GM12878 (cell line): ENCODE data around the gene PPP1R15A. TPM values are rescaled to one million over a fixed set of nuclear protein-coding genes. Genes with fewer than 3 reads are reported as not detected.
A peak's percentile ranks its signal among the peaks of the same experiment; 100 is the strongest.

Experiments
- ATAC-seq: fragments of 200-7000 bp; cut with Tn5 transposase; 3 replicates; pipeline ENCODE4 v1.9.1; 2020; ENCODE audit warnings: mild to moderate bottlenecking, moderate library complexity
- BruUV-seq: library from RNA; stranded (reverse); fragments of 400-500 nt; replicated peaks from 2 replicates; lab custom pipeline; 2021; lab: Mats Ljungman, UMichigan
- CTCF ChIA-PET: fragments of 300-600 bp; sonication (Branson Sonifier 250); formaldehyde crosslinking; extraction: SDS; loops from one replicate; lab custom pipeline; 2021; ENCODE audit warnings: inconsistent platforms; lab: Yijun Ruan, JAX
- POLR2A ChIA-PET: fragments of 350-600 bp; formaldehyde crosslinking; extraction: SDS; loops from one replicate; lab custom pipeline; 2021; ENCODE audit warnings: inconsistent platforms; lab: Charles Lee
- RAD21 ChIA-PET: fragments of 300-600 bp; sonication (Branson Sonifier 250); formaldehyde crosslinking; loops from one replicate; lab custom pipeline; 2023; ENCODE audit warnings: antibody characterized with exemption; ENCODE audit not compliant: unreplicated experiment; lab: Charles Lee
- SMC1A ChIA-PET: fragments of 300-600 bp; sonication (Branson Sonifier 250); formaldehyde crosslinking; loops from one replicate; lab custom pipeline; 2023; ENCODE audit not compliant: unreplicated experiment, uncharacterized antibody; lab: Charles Lee
- DNase-seq: peaks from one replicate; pipeline ENCODE4 v3.0.0-alpha.2; 2011; ENCODE audit warnings: low read depth, low spot score
- FAIRE-seq: peaks from 3 replicates; lab custom pipeline; 2011; peaks lifted over from hg19 to GRCh38; lab: Jason Lieb, UNC
- H2AFZ ChIP-seq: 2 replicates; pipeline ENCODE4 v1.6.0; 2011; ENCODE audit warnings: low read depth, low read length, control low read depth; ENCODE audit not compliant: control insufficient read depth
- H3K27ac ChIP-seq: 2 replicates; pipeline ENCODE4 v1.5.1; 2011; ENCODE audit warnings: control low read depth; ENCODE audit not compliant: control insufficient read depth, insufficient read depth
- H3K27me3 ChIP-seq, 2 experiments: replicated peaks in 1 of 2; 2 replicates each; pipeline versions ENCODE4 v1.6.0 to v1.6.1; 2011; ENCODE audit warnings: low read length in 1 of 2; ENCODE audit not compliant: control insufficient read depth in 2 of 2, insufficient read depth in 2 of 2
- H3K36me3 ChIP-seq, 2 experiments: 2 replicates each; pipeline ENCODE4 v1.5.1; 2011; ENCODE audit warnings: low read length in 1 of 2; ENCODE audit not compliant: control insufficient read depth in 2 of 2, insufficient read depth in 2 of 2
- H3K4me1 ChIP-seq: 2 replicates; pipeline ENCODE4 v1.6.1; 2011; ENCODE audit warnings: mild to moderate bottlenecking, low read length, moderate library complexity, mixed read lengths; ENCODE audit not compliant: control insufficient read depth, insufficient read depth
- H3K4me2 ChIP-seq: 2 replicates; pipeline ENCODE4 v1.6.0; 2011; ENCODE audit warnings: control low read depth; ENCODE audit not compliant: control insufficient read depth, insufficient read depth
- H3K4me3 ChIP-seq: fragments of 200-600 bp; sonication (generic); 2 replicates; pipeline ENCODE4 v1.5.1; 2016
- H3K79me2 ChIP-seq: 2 replicates; pipeline ENCODE4 v1.6.0; 2011; ENCODE audit warnings: low read length; ENCODE audit not compliant: control insufficient read depth, insufficient read depth
- H3K9ac ChIP-seq: 2 replicates; pipeline ENCODE4 v1.8.0; 2011; ENCODE audit warnings: low read length, control low read depth, mixed read lengths; ENCODE audit not compliant: control insufficient read depth, insufficient read depth
- H3K9me3 ChIP-seq: replicated peaks from 3 replicates; pipeline ENCODE4 v1.5.1; 2011; ENCODE audit warnings: mild to moderate bottlenecking, low read length; ENCODE audit not compliant: control insufficient read depth, insufficient read depth
- H4K20me1 ChIP-seq: 2 replicates; pipeline ENCODE4 v1.6.0; 2011; ENCODE audit not compliant: control insufficient read depth, insufficient read depth
- BCL3 ChIP-seq: IDR thresholded peaks from 2 replicates; pipeline ENCODE4 v1.6.1; 2011; ENCODE audit warnings: borderline replicate concordance, low read depth, mild to moderate bottlenecking, moderate library complexity, low read length; ENCODE audit not compliant: insufficient read depth, poor library complexity, severe bottlenecking
- EP300 ChIP-seq, 2 experiments: fragments of 150-350 bp in 1 of 2; IDR thresholded peaks; 2 replicates each; pipeline ENCODE4 v1.6.1; 2011 to 2012; ENCODE audit warnings: low read depth in 2 of 2, low read length in 2 of 2, borderline replicate concordance in 1 of 2, improper control_type of control experiment in 1 of 2, inconsistent platforms in 1 of 2; ENCODE audit not compliant: control insufficient read depth in 1 of 2
- ESRRA ChIP-seq: IDR thresholded peaks from 2 replicates; pipeline ENCODE4 v1.6.1; 2012; ENCODE audit warnings: mild to moderate bottlenecking, low read length, improper control_type of control experiment
- KDM1A ChIP-seq: fragments of 200-600 bp; sonication (generic); IDR thresholded peaks from 2 replicates; pipeline ENCODE4 v1.6.1; 2016; ENCODE audit warnings: borderline replicate concordance
- MTA2 ChIP-seq: fragments of 450-650 bp; IDR thresholded peaks from 2 replicates; pipeline ENCODE4 v1.6.1; 2016; ENCODE audit warnings: low read depth, mild to moderate bottlenecking, moderate library complexity
- NR2F1 ChIP-seq: fragments of 450-650 bp; conservative IDR thresholded peaks from 2 replicates; pipeline ENCODE4 v1.6.1; 2017; ENCODE audit warnings: mild to moderate bottlenecking
- PBX3 ChIP-seq: IDR thresholded peaks from 2 replicates; pipeline ENCODE4 v1.6.1; 2011; ENCODE audit warnings: mild to moderate bottlenecking, low read depth, low read length, moderate library complexity; ENCODE audit not compliant: insufficient replicate concordance
- PML ChIP-seq: IDR thresholded peaks from 2 replicates; pipeline ENCODE4 v1.6.1; 2012; ENCODE audit warnings: low read length, inconsistent platforms
- POLR2A ChIP-seq: IDR thresholded peaks from 2 replicates; pipeline ENCODE4 v1.6.1; 2011; ENCODE audit warnings: low read depth, mild to moderate bottlenecking, low read length
- POLR2AphosphoS2 ChIP-seq: IDR thresholded peaks from 2 replicates; pipeline ENCODE4 v1.6.1; 2011; ENCODE audit warnings: low read depth, mild to moderate bottlenecking, low read length, improper control_type of control experiment, moderate library complexity
- SMAD5 ChIP-seq: IDR thresholded peaks from 2 replicates; pipeline ENCODE4 v1.6.1; 2016; ENCODE audit warnings: antibody characterized with exemption, low read depth
- SREBF1 ChIP-seq: IDR thresholded peaks from 2 replicates; pipeline ENCODE4 v1.6.1; 2012; ENCODE audit warnings: mild to moderate bottlenecking, low read length
- SRF ChIP-seq, 2 experiments: IDR thresholded peaks; 2 replicates each; pipeline ENCODE4 v1.6.1; 2011; ENCODE audit warnings: low read depth in 2 of 2, low read length in 2 of 2, mild to moderate bottlenecking in 1 of 2, moderate library complexity in 1 of 2
- TARDBP ChIP-seq: IDR thresholded peaks from 2 replicates; pipeline ENCODE4 v1.6.1; 2016; ENCODE audit warnings: borderline replicate concordance
- WRNIP1 ChIP-seq: IDR thresholded peaks from 2 replicates; pipeline ENCODE4 v1.6.1; 2011; ENCODE audit warnings: low read depth, low read length, improper control_type of control experiment, borderline replicate concordance
- WGBS: methylation state at CpG from one replicate; pipeline ENCODE4 v1.1.6; 2016; ENCODE audit warnings: low lambda C conversion rate; ENCODE audit not compliant: insufficient replicate concordance, insufficient coverage; ENCODE audit errors: missing lambda C conversion rate; 5-methylcytosine and 5-hydroxymethylcytosine counted together
- in situ Hi-C: fragments of 300-500 bp; cut with MboI; formaldehyde crosslinking; loops from 9 replicates; pipeline ENCODE4 v1.14.3; 2018; ENCODE audit warnings: mixed read lengths
- intact Hi-C: fragments of 100-400 bp; cut with micrococcal nuclease; formaldehyde crosslinking; loops from one replicate; pipeline ENCODE4 v1.14.2; 2022; ENCODE audit not compliant: unreplicated experiment
- polyA plus RNA-seq, 11 experiments: library from polyadenylated mRNA; depleted of rRNA in 4 of 11; unstranded in 6 of 11; stranded (reverse) in 5 of 11; fragments of >200 nt; fragmentation: Nextera tagmentation in 4 of 11; fragmentation: Illumina TruSeq in 1 of 11; extraction: Ambion mirVana in 4 of 11; extraction: Trizol in 1 of 11; gene quantifications; 1 replicate in 1 of 11; 2 replicates in 10 of 11; pipeline versions ENCODE4 v1.2.1 to v1.2.3, GENCODE V29; 2011 to 2016; ENCODE audit warnings: inconsistent platforms in 2 of 11, missing spikeins in 2 of 11, low read depth in 1 of 11
- total RNA-seq, 4 experiments: library from RNA; depleted of rRNA in 3 of 4; stranded (reverse); fragments of >200 nt in 3 of 4; fragmentation: Illumina TruSeq in 1 of 4; extraction: Trizol in 1 of 4; gene quantifications; 2 replicates each; pipeline versions ENCODE4 v1.2.1 to v1.2.3, GENCODE V29; 2013 to 2021

Gene PPP1R15A
- total and polyA plus RNA-seq, 10 of the 15 experiments (the other 5 are each of a cell fraction or from before 2014, with no cell fraction given) = 0.68 to 50.8 (median 27.7) TPM

GRCh38 chr19:48837687-48838086 lies 34.5 kb upstream of the PPP1R15A start:
- H3K4me3 ChIP-seq = 0 out of 2 replicates have a peak overlapping the region, but pooled peaks have one; percentile 72
- in situ Hi-C loops (loop anchor here (5.0 kb wide), 2 partner anchors 40 to 190 kb away; partner anchors contain the start of gene CA11), intact Hi-C loops (loop anchor here (5.0 kb wide), 1 partner anchor 190 kb away; the partner anchor contains the start of gene CA11)
- no TSS peak for BruUV-seq
- no peak for DNase-seq
- H4K20me1 ChIP-seq = no peaks in the 10 kb centered on the region
- peak overlapping the region; percentile 69; the same call in 1 of the 2 replicates for H3K4me2 ChIP-seq
- H3K4me1 ChIP-seq = peaks cover 15% of the 10 kb centered on the region
- H3K27ac ChIP-seq = no peak overlapping the region
- no peaks in the 10 kb centered on the region for H3K9me3 ChIP-seq
- no peaks in the 10 kb centered on the region for H3K79me2 ChIP-seq
- no peaks in the 10 kb centered on the region for H3K27me3 ChIP-seq
- no peak overlapping the region for H2AFZ ChIP-seq
- SMC1A ChIA-PET = interaction anchor here (0.9 to 3.0 kb wide), 9 partner anchors 22 to 133 kb away, joined by 3 to 33 read pairs (median 5); no protein-coding TSS in a partner anchor
- CTCF ChIA-PET = interaction anchor here (0.7 to 15.6 kb wide), 9 partner anchors 28 to 162 kb away, joined by 3 to 520 read pairs (median 4); partner anchors contain the start of genes GYS1, PPP1R15A and RUVBL2
- no peak overlapping the region for H3K9ac ChIP-seq
- FAIRE-seq = no peak
- TF ChIP-seq NR2F1 = no peak
- no peak for TF ChIP-seq POLR2AphosphoS2
- TF ChIP-seq SREBF1 = no peak
- TF ChIP-seq PBX3 = no peak
- TF ChIP-seq WRNIP1 = no peak
- no peak for TF ChIP-seq SRF (IDR thresholded peaks at IDR 0.05; ENCODE audit: low read depth in 2 of 2, low read length in 2 of 2)
- TF ChIP-seq KDM1A = no peak
- TF ChIP-seq EP300 (IDR thresholded peaks at IDR 0.05; ENCODE audit: borderline replicate concordance in 1 of 2, control insufficient read depth in 1 of 2, low read depth in 2 of 2, low read length in 2 of 2) = no peak
- TF ChIP-seq POLR2A = no peak
- no peak for TF ChIP-seq PML
- TF ChIP-seq TARDBP = no peak
- TF ChIP-seq BCL3 = no peak
- no peak for TF ChIP-seq SMAD5
- TF ChIP-seq ESRRA = no peak
- TF ChIP-seq MTA2 = no peak
- RAD21 ChIA-PET = interaction anchor here (0.6 to 2.9 kb wide), 12 partner anchors 21 to 192 kb away, joined by 3 to 33 read pairs (median 6); partner anchors contain the start of genes BAX, BCAT2 and CA11
- WGBS = 79% methylated on average over 5 of the region's 9 CpGs
- ATAC-seq = no peak
- POLR2A ChIA-PET = interaction anchor here (0.5 to 1.9 kb wide), 5 partner anchors 36 to 133 kb away, joined by 3 to 7 read pairs (median 5); partner anchors contain the start of gene PPP1R15A
- no peaks in the 10 kb centered on the region for H3K36me3 ChIP-seq
